ENCODE data around the gene UBE2D4. TPM values are rescaled to one million over a fixed set of nuclear protein-coding genes. Genes with fewer than 3 reads are reported as not detected.

UBE2D4 gene
- total and polyA plus RNA-seq, 2 donors (not counting 1 experiment from before 2014, with no cell fraction given), result 5.8 to 9.4 TPM

- WGBS (ENCODE audit: insufficient coverage), result 100% methylated on average over 1 of the region's 4 CpGs
- ATAC-seq (ENCODE audit: low read depth) (no peak), DNase-seq (no peak)
- ChIA-PET CTCF (no interaction called here), POLR2A (no interaction called here)
- Histone ChIP-seq H3K27me3 (replicated peaks in 1 of 4; ENCODE audit: control extremely low read depth in 1 of 4, control insufficient read depth in 3 of 4, insufficient read depth in 4 of 4, low read length in 3 of 4) (no peaks in the 10 kb centered on the region), H3K9ac (ENCODE audit: low read length) (no peak overlapping the region), H3K27ac (ENCODE audit: low read length in 2 of 2) (no peak overlapping the region), H3K36me3 (replicated peaks in 1 of 2; ENCODE audit: control extremely low read depth in 1 of 2, control insufficient read depth in 1 of 2, extremely low read depth in 1 of 2, insufficient read depth in 2 of 2, low read length in 1 of 2) (peaks cover 0 to 3% of the 10 kb centered on the region in 2 experiments), H3K4me3 (ENCODE audit: control extremely low read depth in 1 of 5, extremely low read depth in 1 of 5, insufficient read depth in 1 of 5, low read depth in 2 of 5, low read length in 4 of 5) (no peak overlapping the region), H3K79me2 (ENCODE audit: control insufficient read depth, insufficient read depth, low read length) (peaks cover 30% of the 10 kb centered on the region), H3K9me3 (ENCODE audit: control extremely low read depth in 1 of 3, control insufficient read depth in 2 of 3, insufficient read depth in 1 of 3, low read length in 2 of 3) (no peaks in the 10 kb centered on the region), H4K20me1 (ENCODE audit: control insufficient read depth, insufficient read depth, low read length, poor library complexity, severe bottlenecking) (peaks cover 8% of the 10 kb centered on the region), H2AFZ (ENCODE audit: insufficient read depth, low read depth, low read length, poor library complexity, severe bottlenecking) (no peak overlapping the region), H3K4me2 (replicated peaks; ENCODE audit: low read depth, low read length, poor library complexity, severe bottlenecking) (no peak overlapping the region), H3K4me1 (ENCODE audit: control insufficient read depth in 2 of 2, insufficient read depth in 2 of 2, low read length in 2 of 2) (peaks cover 8 to 21% of the 10 kb centered on the region in 2 donors)
- intact Hi-C loops (cut with micrococcal nuclease), result no loop called here
- peaks cover 18% of the 10 kb centered on the region for H3K4me1 Mint-ChIP-seq
- no peak overlapping the region for H3K4me3 Mint-ChIP-seq
- no peak overlapping the region for H3K27ac Mint-ChIP-seq
- H3K27me3 Mint-ChIP-seq, result no peaks in the 10 kb centered on the region
- no peaks in the 10 kb centered on the region for H3K9me3 Mint-ChIP-seq (ENCODE audit: insufficient read depth)
- TF ChIP-seq EZH2 (IDR thresholded peaks at IDR 0.05; ENCODE audit: borderline replicate concordance, insufficient read depth, low read depth, low read length, poor library complexity, severe bottlenecking), result no peak
- TF ChIP-seq, protein P1, sequence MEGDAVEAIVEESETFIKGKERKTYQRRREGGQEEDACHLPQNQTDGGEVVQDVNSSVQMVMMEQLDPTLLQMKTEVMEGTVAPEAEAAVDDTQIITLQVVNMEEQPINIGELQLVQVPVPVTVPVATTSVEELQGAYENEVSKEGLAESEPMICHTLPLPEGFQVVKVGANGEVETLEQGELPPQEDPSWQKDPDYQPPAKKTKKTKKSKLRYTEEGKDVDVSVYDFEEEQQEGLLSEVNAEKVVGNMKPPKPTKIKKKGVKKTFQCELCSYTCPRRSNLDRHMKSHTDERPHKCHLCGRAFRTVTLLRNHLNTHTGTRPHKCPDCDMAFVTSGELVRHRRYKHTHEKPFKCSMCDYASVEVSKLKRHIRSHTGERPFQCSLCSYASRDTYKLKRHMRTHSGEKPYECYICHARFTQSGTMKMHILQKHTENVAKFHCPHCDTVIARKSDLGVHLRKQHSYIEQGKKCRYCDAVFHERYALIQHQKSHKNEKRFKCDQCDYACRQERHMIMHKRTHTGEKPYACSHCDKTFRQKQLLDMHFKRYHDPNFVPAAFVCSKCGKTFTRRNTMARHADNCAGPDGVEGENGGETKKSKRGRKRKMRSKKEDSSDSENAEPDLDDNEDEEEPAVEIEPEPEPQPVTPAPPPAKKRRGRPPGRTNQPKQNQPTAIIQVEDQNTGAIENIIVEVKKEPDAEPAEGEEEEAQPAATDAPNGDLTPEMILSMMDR (IDR thresholded peaks at IDR 0.05), result no peak
Observed at GRCh38 chr7:43922726-43923125, 3.5 kb upstream of the UBE2D4 start.

DNA sequence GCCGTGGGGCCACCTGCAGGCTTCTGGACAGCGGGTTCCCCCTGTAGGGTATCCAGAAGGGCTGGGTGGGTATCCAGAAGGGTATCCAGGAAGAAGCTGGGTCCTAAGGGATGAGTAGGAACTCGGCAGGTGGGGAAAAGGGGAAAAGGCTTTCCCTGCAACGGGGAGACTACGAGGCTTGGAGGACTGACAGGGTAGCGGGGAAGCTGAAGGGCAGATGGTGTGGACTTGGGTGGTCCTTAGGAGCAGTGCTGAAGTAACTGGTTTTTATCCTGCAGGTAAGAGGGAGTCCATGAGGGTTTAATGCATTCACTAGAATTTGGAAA, 525 bp downstream of the UBE2D4 start:
- H4K20me1 ChIP-seq (ENCODE audit: control insufficient read depth, insufficient read depth, low read length, poor library complexity, severe bottlenecking), result no peaks in the 10 kb centered on the region
- H3K4me3 ChIP-seq (ENCODE audit: control extremely low read depth in 1 of 5, extremely low read depth in 1 of 5, insufficient read depth in 1 of 5, low read depth in 2 of 5, low read length in 4 of 5), result peak overlapping the region; percentile 53 to 85 (median 72)
- H3K9me3 Mint-ChIP-seq (ENCODE audit: insufficient read depth), result no peaks in the 10 kb centered on the region
- H3K4me1 ChIP-seq (ENCODE audit: control insufficient read depth in 2 of 2, insufficient read depth in 2 of 2, low read length in 2 of 2), result peaks cover 8 to 21% of the 10 kb centered on the region in 2 donors
- WGBS (ENCODE audit: insufficient coverage), result 0% methylated on average over 6 of the region's 6 CpGs
- H3K27ac Mint-ChIP-seq, result peak overlapping the region; percentile 95
- H3K27me3 ChIP-seq (replicated peaks in 1 of 4; ENCODE audit: control extremely low read depth in 1 of 4, control insufficient read depth in 3 of 4, insufficient read depth in 4 of 4, low read length in 3 of 4), result no peaks in the 10 kb centered on the region
- DNase-seq, result no peak
- peak overlapping the region; percentile 95 for H3K4me3 Mint-ChIP-seq
- no peak for TF ChIP-seq EZH2 (IDR thresholded peaks at IDR 0.05; ENCODE audit: borderline replicate concordance, insufficient read depth, low read depth, low read length, poor library complexity, severe bottlenecking)
- TF ChIP-seq, protein P1 (IDR thresholded peaks at IDR 0.05), result no peak
- intact Hi-C loops (cut with micrococcal nuclease), result loop anchor here (1.0 to 5.0 kb wide), 7 partner anchors 20 to 1184 kb away; partner anchors contain the start of genes MRPS24, NUDCD3, PPIA and PURB
- no peaks in the 10 kb centered on the region for H3K9me3 ChIP-seq (ENCODE audit: control extremely low read depth in 1 of 3, control insufficient read depth in 2 of 3, insufficient read depth in 1 of 3, low read length in 2 of 3)
- H3K4me1 Mint-ChIP-seq, result peaks cover 18% of the 10 kb centered on the region
- peaks cover 56% of the 10 kb centered on the region for H3K79me2 ChIP-seq (ENCODE audit: control insufficient read depth, insufficient read depth, low read length)
- peak overlapping the region; percentile 87 to 94 for H3K27ac ChIP-seq (ENCODE audit: low read length in 2 of 2)
- H3K9ac ChIP-seq (ENCODE audit: low read length), result peak overlapping the region; percentile 74
- ATAC-seq (ENCODE audit: low read depth), result peak; percentile 9
- H3K36me3 ChIP-seq (replicated peaks in 1 of 2; ENCODE audit: control extremely low read depth in 1 of 2, control insufficient read depth in 1 of 2, extremely low read depth in 1 of 2, insufficient read depth in 2 of 2, low read length in 1 of 2), result peaks cover 0 to 3% of the 10 kb centered on the region in 2 experiments
- ChIA-PET POLR2A (interaction anchor here (0.6 to 1.5 kb wide), 3 partner anchors 22 to 61 kb away, joined by 5 to 6 read pairs (median 6); partner anchors contain the start of gene MRPS24), CTCF (interaction anchor here (1.1 kb wide), 1 partner anchor 344 kb away, joined by 4 read pairs; the partner anchor contains the start of gene STK17A)
- peak overlapping the region; percentile 89 for H2AFZ ChIP-seq (ENCODE audit: insufficient read depth, low read depth, low read length, poor library complexity, severe bottlenecking)
- H3K4me2 ChIP-seq (replicated peaks; ENCODE audit: low read depth, low read length, poor library complexity, severe bottlenecking), result peak overlapping the region; percentile 89
- H3K27me3 Mint-ChIP-seq, result no peaks in the 10 kb centered on the region

All from B cell (primary cell).